IMR-90 (cell line): ENCODE measurements around the gene RPS25.

Experiments
- CEBPB ChIP-seq: IDR thresholded peaks from 2 replicates; pipeline ENCODE4 v1.6.1; 2012; ENCODE audit warnings: low read depth, low read length, improper control_type of control experiment
- CHD1 ChIP-seq: IDR thresholded peaks from 2 replicates; pipeline ENCODE4 v1.6.1; 2012; ENCODE audit warnings: low read depth, low read length, improper control_type of control experiment
- MAFK ChIP-seq: IDR thresholded peaks from 2 replicates; pipeline ENCODE4 v1.6.1; 2012; ENCODE audit warnings: low read depth, low read length, improper control_type of control experiment
- MAZ ChIP-seq: IDR thresholded peaks from 2 replicates; pipeline ENCODE4 v1.6.1; 2012; ENCODE audit warnings: low read depth, mild to moderate bottlenecking, low read length, improper control_type of control experiment, moderate library complexity, borderline replicate concordance
- MXI1 ChIP-seq: IDR thresholded peaks from 2 replicates; pipeline ENCODE4 v1.6.1; 2012; ENCODE audit warnings: low read depth, mild to moderate bottlenecking, low read length, moderate library complexity, borderline replicate concordance
- POLR2A ChIP-seq: IDR thresholded peaks from 2 replicates; pipeline ENCODE4 v1.6.1; 2012; ENCODE audit warnings: mild to moderate bottlenecking, low read depth, low read length
- RAD21 ChIP-seq: IDR thresholded peaks from 2 replicates; pipeline ENCODE4 v1.6.1; 2012; ENCODE audit warnings: low read length, improper control_type of control experiment
- RCOR1 ChIP-seq: IDR thresholded peaks from 2 replicates; pipeline ENCODE4 v1.6.1; 2012; ENCODE audit warnings: mild to moderate bottlenecking, low read length, improper control_type of control experiment; ENCODE audit not compliant: insufficient replicate concordance
- RFX5 ChIP-seq: IDR thresholded peaks from 2 replicates; pipeline ENCODE4 v1.8.0; 2012; ENCODE audit warnings: low read depth, mild to moderate bottlenecking, low read length, moderate library complexity
- SMC3 ChIP-seq: fragments of 150-350 bp; IDR thresholded peaks from 2 replicates; pipeline ENCODE4 v1.6.1; 2016; ENCODE audit warnings: low read depth, mild to moderate bottlenecking, antibody characterized with exemption, low read length, moderate library complexity
- TF ChIP-seq, protein P1 (sequence below): conservative IDR thresholded peaks from 2 replicates; pipeline ENCODE4 v1.5.1; 2012; ENCODE audit warnings: mild to moderate bottlenecking, low read depth, low read length, improper control_type of control experiment
- TF ChIP-seq, protein P2 (sequence below): fragments of 150-350 bp; IDR thresholded peaks from 2 replicates; pipeline ENCODE4 v1.6.1; 2017; ENCODE audit warnings: mild to moderate bottlenecking, antibody characterized with exemption, low read length, low read depth

DNA sequence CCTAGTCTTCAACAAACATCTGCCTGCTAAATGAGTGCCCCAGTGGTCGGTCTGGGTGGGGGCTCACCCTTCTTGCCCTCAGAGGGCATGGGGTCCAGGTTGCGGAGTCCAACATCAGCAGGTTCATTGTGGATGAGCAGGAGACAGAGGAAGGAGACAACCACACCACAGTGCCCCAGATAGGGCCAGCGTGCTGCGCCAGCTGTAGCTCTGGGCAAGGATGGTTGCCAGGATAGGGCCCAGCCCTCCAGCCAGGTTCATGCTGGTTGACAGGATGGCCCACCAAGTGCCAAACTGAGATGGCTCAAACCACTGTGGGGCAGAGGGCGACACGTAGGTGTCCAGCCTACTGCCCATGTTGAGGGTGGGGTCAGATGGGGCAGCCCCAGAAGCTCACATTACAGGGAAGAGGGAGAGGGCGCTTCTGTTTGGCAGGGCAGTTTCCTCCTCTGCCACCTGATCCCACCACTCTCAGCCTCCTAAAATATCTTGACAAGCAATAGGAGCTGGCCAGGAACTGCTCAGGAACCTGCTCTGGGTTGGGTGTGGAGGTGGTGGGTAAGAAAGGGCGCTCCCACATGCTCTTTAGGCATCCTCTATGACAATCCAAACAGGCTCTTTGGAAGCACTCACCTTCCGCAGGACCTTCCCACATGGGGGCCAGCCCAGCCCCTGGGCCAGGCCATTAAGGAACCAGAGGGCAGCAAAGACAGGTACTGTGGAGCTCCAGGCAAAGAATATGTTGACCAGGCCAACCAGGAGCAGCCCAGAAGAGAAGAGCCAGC, 9.6 kb upstream of the RPS25 start:
- TF ChIP-seq, protein P1, sequence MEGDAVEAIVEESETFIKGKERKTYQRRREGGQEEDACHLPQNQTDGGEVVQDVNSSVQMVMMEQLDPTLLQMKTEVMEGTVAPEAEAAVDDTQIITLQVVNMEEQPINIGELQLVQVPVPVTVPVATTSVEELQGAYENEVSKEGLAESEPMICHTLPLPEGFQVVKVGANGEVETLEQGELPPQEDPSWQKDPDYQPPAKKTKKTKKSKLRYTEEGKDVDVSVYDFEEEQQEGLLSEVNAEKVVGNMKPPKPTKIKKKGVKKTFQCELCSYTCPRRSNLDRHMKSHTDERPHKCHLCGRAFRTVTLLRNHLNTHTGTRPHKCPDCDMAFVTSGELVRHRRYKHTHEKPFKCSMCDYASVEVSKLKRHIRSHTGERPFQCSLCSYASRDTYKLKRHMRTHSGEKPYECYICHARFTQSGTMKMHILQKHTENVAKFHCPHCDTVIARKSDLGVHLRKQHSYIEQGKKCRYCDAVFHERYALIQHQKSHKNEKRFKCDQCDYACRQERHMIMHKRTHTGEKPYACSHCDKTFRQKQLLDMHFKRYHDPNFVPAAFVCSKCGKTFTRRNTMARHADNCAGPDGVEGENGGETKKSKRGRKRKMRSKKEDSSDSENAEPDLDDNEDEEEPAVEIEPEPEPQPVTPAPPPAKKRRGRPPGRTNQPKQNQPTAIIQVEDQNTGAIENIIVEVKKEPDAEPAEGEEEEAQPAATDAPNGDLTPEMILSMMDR = no peak
- TF ChIP-seq POLR2A (no peak), MAFK (no peak), CHD1 (no peak), MAZ (no peak), SMC3 (no peak), RCOR1 (no peak), RAD21 (no peak), MXI1 (no peak), RFX5 (no peak), CEBPB (no peak)
- TF ChIP-seq, protein P2, sequence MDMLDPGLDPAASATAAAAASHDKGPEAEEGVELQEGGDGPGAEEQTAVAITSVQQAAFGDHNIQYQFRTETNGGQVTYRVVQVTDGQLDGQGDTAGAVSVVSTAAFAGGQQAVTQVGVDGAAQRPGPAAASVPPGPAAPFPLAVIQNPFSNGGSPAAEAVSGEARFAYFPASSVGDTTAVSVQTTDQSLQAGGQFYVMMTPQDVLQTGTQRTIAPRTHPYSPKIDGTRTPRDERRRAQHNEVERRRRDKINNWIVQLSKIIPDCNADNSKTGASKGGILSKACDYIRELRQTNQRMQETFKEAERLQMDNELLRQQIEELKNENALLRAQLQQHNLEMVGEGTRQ = no peak
